Esophagus muscularis mucosa (tissue), 4 donors: ENCODE measurements around the gene COL5A1.

Source experiments
- EP300 ChIP-seq: sonication (generic); formaldehyde crosslinking; IDR thresholded peaks from one replicate; pipeline ENCODE4 v1.6.1; 2017; ENCODE audit warnings: antibody characterized with exemption
- POLR2A ChIP-seq: fragments of 450-650 bp; IDR thresholded peaks from one replicate; pipeline ENCODE4 v1.6.1; 2017; ENCODE audit warnings: antibody characterized with exemption, moderate library complexity, mild to moderate bottlenecking, low read depth
- POLR2AphosphoS5 ChIP-seq, 2 donors: sonication (generic); formaldehyde crosslinking; IDR thresholded peaks; one replicate each; pipeline ENCODE4 v1.6.1; 2017; ENCODE audit warnings: antibody characterized with exemption in 2 of 2
- TF ChIP-seq, protein P1 (sequence below), 3 experiments: fragments of 200-600 bp in 2 of 3; fragments of 450-650 bp in 1 of 3; sonication (generic) in 2 of 3; IDR thresholded peaks; one replicate each; pipeline ENCODE4 v1.5.1; 2017 to 2019; ENCODE audit warnings: antibody characterized with exemption in 3 of 3, mild to moderate bottlenecking in 2 of 3, moderate library complexity in 1 of 3

DNA sequence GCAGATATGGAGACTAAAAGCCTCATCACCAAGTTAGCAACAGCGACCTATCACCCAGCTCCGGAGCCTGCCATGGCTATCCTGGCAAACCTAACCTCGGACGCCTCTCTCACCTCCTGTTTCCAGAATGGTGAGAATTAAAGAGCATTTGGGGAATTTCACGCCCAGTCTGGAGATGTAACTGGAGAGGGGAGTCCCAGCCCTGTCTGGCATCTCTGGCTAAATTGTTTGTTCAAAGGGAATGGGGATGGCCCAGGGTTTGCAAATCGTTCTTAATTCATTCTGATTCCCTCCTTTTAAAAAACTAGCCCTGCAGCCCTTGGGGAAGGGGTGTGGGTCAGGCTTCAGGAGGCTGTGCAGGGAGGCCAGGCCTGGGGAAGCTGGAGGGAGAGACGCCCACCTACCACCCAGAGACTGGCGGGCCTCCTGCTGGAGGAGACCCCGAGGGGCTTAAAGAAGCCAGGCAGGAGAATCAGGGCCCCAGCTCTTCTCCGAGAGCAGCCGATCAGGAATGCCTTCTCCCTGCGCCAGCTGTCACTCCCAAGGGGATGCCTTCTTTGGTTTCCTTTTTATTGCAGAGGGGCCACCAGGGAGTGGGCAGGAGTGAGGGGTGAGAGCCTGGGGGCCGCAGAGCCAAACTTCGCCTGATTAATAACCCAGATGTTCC, 964 bp upstream of the COL5A1 start:
- TF ChIP-seq POLR2AphosphoS5 (IDR thresholded peaks at IDR 0.05) (no peak), EP300 (no peak), POLR2A (no peak)
- TF ChIP-seq, protein P1, sequence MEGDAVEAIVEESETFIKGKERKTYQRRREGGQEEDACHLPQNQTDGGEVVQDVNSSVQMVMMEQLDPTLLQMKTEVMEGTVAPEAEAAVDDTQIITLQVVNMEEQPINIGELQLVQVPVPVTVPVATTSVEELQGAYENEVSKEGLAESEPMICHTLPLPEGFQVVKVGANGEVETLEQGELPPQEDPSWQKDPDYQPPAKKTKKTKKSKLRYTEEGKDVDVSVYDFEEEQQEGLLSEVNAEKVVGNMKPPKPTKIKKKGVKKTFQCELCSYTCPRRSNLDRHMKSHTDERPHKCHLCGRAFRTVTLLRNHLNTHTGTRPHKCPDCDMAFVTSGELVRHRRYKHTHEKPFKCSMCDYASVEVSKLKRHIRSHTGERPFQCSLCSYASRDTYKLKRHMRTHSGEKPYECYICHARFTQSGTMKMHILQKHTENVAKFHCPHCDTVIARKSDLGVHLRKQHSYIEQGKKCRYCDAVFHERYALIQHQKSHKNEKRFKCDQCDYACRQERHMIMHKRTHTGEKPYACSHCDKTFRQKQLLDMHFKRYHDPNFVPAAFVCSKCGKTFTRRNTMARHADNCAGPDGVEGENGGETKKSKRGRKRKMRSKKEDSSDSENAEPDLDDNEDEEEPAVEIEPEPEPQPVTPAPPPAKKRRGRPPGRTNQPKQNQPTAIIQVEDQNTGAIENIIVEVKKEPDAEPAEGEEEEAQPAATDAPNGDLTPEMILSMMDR (IDR thresholded peaks at IDR 0.05) = no peak
